ENCODE results near the gene PLPP4.

DNA sequence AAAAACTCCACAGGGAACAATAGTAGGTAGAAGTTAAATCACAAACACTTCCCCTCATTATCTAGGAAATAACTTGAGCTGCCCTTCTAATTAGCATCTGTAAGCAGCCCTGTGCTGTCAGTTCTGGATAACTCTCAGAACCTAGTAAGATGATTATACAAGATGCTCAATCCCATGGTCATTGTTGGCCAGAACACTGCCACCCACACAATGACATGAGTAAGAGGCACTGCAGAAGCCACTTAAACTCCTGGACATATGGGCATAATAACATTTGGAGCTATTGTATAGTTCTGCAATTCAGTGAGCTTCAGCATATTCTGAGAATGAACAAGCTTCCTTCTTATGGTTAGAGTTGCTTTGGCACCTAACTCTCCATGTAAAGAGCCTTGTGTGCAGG lies 153.8 kb downstream of the PLPP4 start:
- TF ChIP-seq, protein P1, sequence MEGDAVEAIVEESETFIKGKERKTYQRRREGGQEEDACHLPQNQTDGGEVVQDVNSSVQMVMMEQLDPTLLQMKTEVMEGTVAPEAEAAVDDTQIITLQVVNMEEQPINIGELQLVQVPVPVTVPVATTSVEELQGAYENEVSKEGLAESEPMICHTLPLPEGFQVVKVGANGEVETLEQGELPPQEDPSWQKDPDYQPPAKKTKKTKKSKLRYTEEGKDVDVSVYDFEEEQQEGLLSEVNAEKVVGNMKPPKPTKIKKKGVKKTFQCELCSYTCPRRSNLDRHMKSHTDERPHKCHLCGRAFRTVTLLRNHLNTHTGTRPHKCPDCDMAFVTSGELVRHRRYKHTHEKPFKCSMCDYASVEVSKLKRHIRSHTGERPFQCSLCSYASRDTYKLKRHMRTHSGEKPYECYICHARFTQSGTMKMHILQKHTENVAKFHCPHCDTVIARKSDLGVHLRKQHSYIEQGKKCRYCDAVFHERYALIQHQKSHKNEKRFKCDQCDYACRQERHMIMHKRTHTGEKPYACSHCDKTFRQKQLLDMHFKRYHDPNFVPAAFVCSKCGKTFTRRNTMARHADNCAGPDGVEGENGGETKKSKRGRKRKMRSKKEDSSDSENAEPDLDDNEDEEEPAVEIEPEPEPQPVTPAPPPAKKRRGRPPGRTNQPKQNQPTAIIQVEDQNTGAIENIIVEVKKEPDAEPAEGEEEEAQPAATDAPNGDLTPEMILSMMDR (conservative IDR thresholded peaks at IDR 0.05; ENCODE audit: low read depth, low read length) = no peak
- TF ChIP-seq EZH2 (IDR thresholded peaks at IDR 0.05; ENCODE audit: borderline replicate concordance, low read depth, low read length, poor library complexity, severe bottlenecking) = no peak
